Spleen (tissue), 7 donors: ENCODE data around the gene EDN3.

Experiments used
- POLR2A ChIP-seq, 3 donors: fragments of 450-650 bp; IDR thresholded peaks; one replicate each; pipeline ENCODE4 v1.5.1; 2017; ENCODE audit warnings: antibody characterized with exemption in 3 of 3, mild to moderate bottlenecking in 1 of 3
- POLR2AphosphoS5 ChIP-seq, 3 donors: sonication (generic); formaldehyde crosslinking; IDR thresholded peaks; one replicate each; pipeline ENCODE4 v1.5.1; 2017; ENCODE audit warnings: antibody characterized with exemption in 3 of 3
- TF ChIP-seq, protein P1 (sequence below), 11 experiments: fragments of 200-600 bp in 7 of 11; fragments of 450-650 bp in 4 of 11; sonication (generic) in 4 of 11; IDR thresholded peaks in 8 of 11; conservative IDR thresholded peaks in 3 of 11; 1 replicate in 7 of 11; 2 replicates in 4 of 11; pipeline versions ENCODE4 v1.4.0 to v1.8.0; 2016 to 2021; ENCODE audit warnings: antibody characterized with exemption in 11 of 11, inconsistent platforms in 4 of 11, mild to moderate bottlenecking in 1 of 11
- donor health status: DM: no; HTN: no; CAD: no; lungs with moderate emphysema.
- donor health status: DM: no; HTN: no; CAD: no.
- donor health status: DM: no; HTN: no; CAD: no.

DNA sequence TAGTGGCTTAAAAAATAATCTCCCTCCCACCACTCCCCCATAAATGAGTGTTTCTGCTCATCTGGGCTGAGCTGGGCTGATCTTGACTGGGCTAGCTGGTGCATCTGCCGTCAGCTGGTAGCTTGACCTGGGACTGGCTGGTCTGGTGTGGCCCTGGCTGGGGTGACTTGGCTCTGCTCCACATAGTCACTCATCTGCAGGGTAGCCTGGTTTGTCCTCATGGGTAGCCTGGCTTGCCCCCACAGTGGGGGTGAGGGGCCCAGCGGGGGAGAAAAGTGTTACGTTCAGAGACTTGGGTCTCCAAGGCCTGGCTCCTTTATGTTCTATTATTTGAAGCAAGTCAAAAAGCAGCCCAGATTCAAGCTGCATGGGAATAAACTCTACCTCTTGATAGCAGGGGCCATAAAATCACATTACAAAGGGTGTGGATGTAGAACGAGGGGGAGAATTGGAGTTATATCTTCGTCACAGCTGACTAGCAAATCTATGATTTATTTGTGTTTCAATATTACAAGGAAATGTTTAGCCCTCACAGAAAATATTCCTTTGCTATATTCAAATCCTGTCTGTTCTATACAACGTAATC is 32.9 kb downstream of the EDN3 start:
- TF ChIP-seq POLR2AphosphoS5 (IDR thresholded peaks at IDR 0.05), result no peak
- TF ChIP-seq, protein P1, sequence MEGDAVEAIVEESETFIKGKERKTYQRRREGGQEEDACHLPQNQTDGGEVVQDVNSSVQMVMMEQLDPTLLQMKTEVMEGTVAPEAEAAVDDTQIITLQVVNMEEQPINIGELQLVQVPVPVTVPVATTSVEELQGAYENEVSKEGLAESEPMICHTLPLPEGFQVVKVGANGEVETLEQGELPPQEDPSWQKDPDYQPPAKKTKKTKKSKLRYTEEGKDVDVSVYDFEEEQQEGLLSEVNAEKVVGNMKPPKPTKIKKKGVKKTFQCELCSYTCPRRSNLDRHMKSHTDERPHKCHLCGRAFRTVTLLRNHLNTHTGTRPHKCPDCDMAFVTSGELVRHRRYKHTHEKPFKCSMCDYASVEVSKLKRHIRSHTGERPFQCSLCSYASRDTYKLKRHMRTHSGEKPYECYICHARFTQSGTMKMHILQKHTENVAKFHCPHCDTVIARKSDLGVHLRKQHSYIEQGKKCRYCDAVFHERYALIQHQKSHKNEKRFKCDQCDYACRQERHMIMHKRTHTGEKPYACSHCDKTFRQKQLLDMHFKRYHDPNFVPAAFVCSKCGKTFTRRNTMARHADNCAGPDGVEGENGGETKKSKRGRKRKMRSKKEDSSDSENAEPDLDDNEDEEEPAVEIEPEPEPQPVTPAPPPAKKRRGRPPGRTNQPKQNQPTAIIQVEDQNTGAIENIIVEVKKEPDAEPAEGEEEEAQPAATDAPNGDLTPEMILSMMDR (IDR thresholded peaks at IDR 0.05 in 8 of 11, conservative IDR thresholded peaks at IDR 0.05 in 3 of 11), result no peak
- no peak for TF ChIP-seq POLR2A (IDR thresholded peaks at IDR 0.05)
